GM19463 (cell line): ENCODE measurements around the gene FAM9C.
"Not testable (repeated sequence)": the region's sequence is repeated elsewhere in the genome, so short reads cannot be mapped to it uniquely, and the experiment has no call there.

Experiments
- ATAC-seq: cut with Tn5 transposase; IDR thresholded peaks from one replicate; pipeline ENCODE4 v1.9.1; 2021; ENCODE audit warnings: mild to moderate bottlenecking, moderate library complexity; ENCODE audit not compliant: unreplicated experiment

Gene FAM9C

DNA sequence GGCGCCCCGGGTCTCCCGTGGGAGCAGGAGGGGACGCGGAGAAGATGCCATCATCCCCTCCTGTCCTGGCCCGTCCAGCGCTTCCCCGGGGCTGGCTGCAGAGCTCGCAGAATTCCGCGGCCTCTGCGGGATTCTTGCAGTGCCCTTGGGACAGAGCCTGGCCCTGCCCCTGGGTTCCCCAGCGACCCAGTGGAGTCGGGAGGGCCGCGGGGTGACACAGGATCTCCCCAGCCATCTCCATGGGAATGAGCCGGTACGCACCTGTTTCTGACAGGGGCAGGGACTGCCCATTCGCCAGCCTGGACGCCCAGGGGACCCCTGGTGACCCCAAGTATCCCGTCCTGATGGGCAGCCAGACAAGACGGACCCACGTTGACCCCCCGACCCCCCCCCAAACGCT is 482 bp downstream of the FAM9C start:
- ATAC-seq = no peak

DNA sequence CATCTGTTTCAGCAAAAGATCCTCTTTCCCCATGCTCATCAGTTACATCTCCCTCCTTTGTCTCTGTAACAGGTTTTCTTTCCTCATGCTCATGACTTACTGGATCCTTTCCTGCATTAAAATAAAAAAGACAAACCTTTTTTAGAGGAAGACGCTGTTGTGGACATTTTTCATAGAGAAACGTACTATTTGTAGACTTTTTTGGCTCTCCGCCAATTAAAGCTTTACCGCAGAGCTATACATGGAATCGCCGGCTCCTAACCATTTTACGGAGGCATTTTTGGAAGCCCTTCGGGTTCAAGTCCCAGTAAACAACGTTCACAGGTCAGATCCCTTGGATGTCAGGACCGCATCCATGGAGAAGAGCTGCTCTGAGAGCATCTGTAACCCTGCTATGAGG is 1.3 kb downstream of the FAM9C start:
- ATAC-seq = no peak

- no peak for ATAC-seq
These were observed 7.5 kb downstream of the FAM9C start for GRCh38 chrX:13036896-13037295.

DNA sequence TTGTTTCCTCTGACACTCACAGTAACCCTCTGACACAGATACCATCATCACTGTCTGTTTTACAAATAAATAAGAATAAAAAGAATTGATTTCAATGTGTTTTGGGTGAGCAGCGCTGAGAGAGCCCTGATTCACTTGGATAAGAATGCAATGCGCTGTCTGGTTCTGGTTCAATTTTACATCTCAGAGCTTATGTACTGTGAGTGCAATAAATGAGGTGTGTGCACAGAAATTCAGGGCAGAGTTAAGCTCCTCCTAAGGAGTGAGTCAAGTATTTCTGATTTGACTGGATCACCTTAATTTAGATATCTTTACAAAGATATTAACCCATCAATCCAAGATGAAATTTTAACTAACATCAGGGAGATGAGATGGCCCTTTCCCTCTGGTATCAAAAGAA is 11.2 kb downstream of the FAM9C start:
- ATAC-seq = no peak

DNA sequence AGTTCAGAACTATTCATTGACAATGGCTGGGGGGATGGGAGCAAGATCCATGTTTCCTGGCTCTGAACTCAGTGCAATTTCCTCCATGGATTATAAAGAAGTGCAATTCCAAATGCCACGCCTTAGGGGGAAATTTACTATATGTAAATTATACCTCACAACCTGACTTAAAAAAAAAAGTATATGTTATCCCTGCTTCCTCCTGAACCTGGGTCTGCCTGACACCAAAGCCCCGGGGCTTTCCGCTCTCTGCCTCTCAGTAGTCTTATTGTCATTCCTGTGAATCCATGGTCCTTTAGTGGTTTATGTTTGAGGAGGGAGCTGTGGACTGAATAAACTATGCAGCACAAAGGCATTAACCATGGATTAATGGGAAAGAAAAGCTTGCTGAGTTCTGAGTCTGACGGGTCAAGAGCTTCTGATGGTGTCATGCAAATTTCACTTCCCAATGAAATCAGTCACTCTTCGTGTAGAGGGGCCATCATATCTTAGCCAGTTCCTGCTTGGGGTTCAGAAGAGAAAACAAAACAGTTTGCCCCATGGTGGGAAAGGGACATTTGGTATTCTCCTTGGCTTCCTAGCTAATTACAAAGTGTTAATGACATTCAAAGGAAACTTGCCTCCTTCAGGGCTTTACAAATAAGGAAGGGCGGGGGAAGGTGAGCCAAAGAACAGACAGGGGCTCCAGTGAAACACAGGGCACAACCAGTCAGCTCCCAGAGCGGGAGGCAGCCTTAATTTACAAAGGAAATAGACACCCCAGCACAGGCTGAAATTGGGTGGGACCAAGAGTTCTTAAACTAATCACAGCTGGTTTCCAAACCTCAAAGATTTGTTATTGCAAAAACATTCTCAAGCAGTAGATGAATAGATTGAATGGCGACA is 14.3 kb downstream of the FAM9C start:
- ATAC-seq = no peak

DNA sequence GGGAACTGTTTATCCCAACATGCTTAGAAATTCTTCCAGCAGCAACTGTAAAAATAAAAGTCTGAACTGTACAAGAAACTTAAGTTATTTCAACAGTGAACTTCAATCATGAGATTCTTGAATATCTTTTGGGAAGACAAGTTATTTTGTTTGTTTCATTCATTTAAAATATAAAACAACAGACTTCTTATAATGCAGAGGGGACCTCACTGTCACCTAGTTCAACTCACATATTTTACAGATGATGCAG is 14.9 kb downstream of the FAM9C start:
- ATAC-seq = no peak

GRCh38 chrX:13028871-13029636 is 15.4 kb downstream of the FAM9C start:
- no peak for ATAC-seq

DNA sequence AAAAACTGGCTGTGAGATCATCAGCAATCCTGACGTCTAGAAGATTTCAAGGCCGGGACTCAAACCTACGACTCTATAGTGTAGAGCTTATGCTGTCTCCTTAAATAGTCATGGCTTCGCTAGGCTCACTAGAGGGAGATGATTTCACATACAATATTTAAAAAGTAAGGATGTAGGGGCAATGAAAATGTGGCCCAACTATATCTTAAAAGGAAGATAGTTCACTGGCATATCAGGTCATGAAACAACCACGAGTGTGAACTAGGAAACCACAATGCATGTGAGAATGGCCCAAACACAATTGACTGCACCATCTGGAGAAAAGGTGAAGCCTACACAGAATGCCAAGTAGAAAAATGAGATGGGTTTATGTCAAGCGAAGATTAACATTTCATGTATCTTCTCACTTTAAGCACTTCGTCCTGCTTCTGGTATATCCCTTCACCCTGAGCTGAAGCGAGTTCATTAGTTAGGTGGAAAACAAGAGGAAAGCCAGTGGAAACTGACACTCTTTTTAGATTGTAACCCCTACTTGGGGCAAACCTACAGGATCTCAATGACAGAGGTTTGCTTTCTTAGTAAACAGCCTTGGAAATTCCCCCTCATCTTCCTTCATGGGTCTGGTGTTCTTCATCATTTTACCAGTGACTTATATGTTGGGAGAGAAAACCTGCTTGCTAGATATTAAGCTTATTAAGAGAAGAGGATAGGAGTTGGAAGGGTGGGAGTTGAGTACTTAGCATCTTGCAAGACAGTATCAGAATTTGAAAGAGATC is 17.4 kb downstream of the FAM9C start:
- ATAC-seq = no peak

- no peak for ATAC-seq
These were observed 19.4 kb downstream of the FAM9C start for GRCh38 chrX:13024986-13025385.

DNA sequence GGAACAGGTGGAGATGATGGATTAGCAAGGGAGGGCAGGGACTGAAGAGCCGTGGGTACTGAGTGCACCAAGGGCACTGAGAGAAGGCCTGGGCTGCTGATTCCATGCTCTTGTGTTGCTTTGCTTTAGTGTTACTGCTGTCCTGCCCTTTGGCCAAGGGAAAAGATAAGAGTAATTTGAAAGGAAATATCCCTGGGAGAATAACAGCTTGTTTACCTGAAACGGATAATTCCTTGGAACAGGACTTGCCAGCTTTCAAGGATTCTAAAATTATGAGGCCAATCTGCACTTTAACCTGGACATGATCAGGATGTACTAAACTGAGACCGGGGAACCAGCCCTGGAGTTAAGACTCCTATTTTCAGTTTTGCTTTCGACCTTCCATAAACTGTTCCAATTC is 20.4 kb downstream of the FAM9C start:
- ATAC-seq = no peak

GRCh38 chrX:13023567-13023966 is 20.9 kb downstream of the FAM9C start:
- no peak for ATAC-seq

- peak; percentile 89 for ATAC-seq
These were observed 21.5 kb downstream of the FAM9C start for GRCh38 chrX:13022926-13023325.

- not testable (repeated sequence) for ATAC-seq
These were observed 27.7 kb downstream of the FAM9C start for GRCh38 chrX:13016731-13017130.

- ATAC-seq = no peak
These were observed 28.7 kb downstream of the FAM9C start for GRCh38 chrX:13015536-13016236.

- ATAC-seq = peak; percentile 24
These were observed 30.0 kb downstream of the FAM9C start for GRCh38 chrX:13014111-13015096.

DNA sequence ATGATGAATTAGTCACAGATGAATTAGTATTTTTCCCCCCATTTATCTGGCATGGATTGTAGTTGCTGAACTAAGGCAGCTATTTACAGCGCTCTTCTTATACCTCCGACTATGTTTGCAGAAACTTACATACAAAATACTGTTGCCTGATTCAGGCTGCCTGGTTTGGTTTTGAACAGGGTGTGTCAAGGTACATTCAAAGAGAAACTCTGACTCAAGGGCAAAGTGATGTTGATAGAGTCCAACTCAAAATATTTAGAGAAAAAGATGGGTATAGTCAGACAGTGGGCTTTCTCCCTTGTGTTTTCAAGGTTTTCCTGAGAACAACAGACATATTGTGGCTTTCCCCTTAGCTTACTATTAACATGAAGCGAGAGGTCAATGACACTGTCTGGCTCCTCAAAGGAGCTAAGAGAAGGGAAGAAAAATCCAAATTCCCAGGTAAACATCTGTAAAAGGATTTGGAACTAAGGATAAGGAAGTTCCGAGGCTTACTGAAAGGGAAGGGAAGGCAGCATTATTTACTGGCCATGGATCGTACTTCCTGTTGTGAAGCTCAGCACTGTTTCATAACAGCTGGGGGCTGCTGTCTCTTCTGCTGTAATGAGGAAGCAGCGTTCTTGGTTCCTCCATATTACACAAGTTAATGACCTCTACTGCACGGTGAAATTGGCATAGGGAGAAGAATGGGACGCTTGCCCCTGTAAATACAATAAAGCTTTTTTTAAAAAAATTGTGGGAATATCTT is 30.9 kb downstream of the FAM9C start:
- peak; percentile 76 for ATAC-seq

DNA sequence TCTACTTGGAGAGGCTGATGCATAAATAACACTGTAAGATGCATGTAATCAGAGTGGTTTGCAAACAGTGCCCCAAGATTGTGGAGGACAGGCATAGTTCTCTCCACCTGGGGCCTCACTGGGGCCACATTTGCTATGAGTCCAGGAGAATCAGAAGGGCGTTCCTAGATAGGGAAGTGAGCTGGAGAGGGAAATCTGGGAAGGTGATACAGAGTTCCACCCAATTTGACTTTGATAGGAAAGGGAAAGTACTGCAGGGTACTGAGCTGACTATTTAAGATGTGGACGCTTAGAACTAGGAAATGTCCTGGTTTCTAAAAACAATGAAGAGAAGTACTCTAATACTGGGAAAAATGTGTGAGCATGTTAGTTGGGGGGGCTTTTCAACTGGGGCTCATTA is 33.9 kb downstream of the FAM9C start:
- no peak for ATAC-seq

DNA sequence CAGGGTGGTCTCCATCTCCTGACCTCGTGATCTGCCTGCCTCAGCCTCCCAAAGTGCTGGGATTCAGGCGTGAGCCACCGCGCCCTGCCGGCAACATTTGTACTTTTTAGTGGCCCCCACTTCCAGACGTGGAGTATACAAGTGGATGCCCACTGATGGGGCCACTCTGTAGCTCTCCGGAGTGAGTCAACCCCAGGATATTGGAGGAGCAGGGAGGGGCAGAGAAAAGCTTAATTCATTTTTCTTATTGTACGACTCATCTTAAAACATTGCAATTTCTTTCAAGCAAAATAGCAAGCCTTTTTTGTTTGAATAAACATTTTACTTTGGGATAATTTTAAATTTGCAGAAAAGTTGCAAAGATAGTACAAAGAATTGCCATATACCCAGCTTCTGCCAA is 34.6 kb downstream of the FAM9C start:
- no peak for ATAC-seq

DNA sequence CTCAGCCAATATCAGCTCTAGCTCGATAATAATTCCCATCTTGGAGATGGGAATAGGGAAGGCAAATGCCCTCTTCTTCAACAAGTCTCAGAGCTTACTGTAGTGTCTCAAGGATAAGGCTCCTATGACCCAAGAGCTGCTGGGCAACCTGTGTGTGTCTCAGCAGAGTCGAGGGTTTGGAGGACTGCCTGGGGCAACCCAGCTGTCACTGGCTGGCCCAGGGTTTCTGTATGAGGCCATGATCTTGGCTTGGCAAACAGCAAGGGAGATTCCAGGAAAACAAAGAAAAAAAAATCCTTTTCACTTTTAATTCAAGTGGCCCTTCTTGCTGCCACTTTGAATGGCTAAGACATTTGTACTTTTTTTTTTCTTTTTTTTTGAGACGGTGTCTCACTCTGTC is 35.1 kb downstream of the FAM9C start:
- no peak for ATAC-seq
